ENCODE results near the gene SCLY. TPM values are rescaled to one million over a fixed set of nuclear protein-coding genes. Genes with fewer than 3 reads are reported as not detected.

Gene SCLY
- total RNA-seq, 2 donors from 2014 or later = 10.2 to 36.9 TPM

DNA sequence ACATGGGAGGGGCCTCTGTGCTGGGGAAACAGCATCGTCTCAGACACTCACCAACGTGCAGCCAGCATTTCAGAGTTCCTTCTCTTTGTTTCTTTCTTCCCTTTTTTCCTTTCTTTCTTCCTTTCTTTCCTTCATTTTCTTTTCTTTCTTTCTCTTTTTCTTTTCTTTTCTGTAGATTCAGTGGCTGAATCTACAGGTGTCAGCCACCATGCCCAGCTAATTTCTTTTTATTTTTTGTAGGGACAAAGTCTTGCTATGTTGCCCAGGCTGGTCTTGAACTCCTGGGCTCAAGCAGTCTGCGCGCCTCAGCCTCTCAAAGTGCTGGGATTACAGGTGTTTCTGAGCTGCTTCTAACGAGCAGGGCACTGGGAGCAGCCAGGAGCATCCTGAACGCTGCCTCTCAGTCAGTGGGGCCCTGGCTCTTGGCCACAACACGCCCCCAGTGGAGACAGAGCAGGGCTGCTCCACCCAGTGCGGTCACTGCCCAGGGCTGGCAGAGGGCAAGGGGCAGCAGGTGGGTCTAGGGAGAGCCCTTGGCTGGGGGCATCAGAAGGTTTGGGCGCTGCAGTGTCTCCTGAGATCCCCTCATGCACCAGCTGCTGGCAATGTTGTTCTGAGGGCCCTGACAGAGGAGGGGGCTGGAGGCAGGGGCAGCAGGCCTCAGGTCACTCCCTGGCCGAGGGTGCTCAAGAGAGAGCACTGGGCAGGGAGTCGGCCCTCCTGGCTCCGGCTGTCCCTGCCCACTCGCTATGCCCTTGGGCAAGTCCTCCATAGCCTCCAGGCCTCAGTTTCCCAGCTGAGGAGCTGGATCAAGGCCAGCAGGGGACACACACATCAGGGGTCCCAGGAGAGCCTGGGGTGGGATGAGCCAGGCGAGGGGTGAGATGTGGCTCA is 72.9 kb downstream of the SCLY start:
- H3K4me3 ChIP-seq = no peak overlapping the region
- H3K9me3 ChIP-seq = no peaks in the 10 kb centered on the region
- H3K4me1 ChIP-seq = no peaks in the 10 kb centered on the region
- no peaks in the 10 kb centered on the region for H3K36me3 ChIP-seq
- TF ChIP-seq, protein P1, sequence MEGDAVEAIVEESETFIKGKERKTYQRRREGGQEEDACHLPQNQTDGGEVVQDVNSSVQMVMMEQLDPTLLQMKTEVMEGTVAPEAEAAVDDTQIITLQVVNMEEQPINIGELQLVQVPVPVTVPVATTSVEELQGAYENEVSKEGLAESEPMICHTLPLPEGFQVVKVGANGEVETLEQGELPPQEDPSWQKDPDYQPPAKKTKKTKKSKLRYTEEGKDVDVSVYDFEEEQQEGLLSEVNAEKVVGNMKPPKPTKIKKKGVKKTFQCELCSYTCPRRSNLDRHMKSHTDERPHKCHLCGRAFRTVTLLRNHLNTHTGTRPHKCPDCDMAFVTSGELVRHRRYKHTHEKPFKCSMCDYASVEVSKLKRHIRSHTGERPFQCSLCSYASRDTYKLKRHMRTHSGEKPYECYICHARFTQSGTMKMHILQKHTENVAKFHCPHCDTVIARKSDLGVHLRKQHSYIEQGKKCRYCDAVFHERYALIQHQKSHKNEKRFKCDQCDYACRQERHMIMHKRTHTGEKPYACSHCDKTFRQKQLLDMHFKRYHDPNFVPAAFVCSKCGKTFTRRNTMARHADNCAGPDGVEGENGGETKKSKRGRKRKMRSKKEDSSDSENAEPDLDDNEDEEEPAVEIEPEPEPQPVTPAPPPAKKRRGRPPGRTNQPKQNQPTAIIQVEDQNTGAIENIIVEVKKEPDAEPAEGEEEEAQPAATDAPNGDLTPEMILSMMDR (IDR thresholded peaks at IDR 0.05) = no peak
- DNase-seq = no peak
- intact Hi-C loops (cut with DNase I) = no loop called here
- no peaks in the 10 kb centered on the region for H3K27me3 ChIP-seq
- H3K27ac ChIP-seq = no peak overlapping the region
- H3K9ac ChIP-seq (ENCODE audit: low read depth in 2 of 2, low read length in 2 of 2) = no peak overlapping the region

DNA sequence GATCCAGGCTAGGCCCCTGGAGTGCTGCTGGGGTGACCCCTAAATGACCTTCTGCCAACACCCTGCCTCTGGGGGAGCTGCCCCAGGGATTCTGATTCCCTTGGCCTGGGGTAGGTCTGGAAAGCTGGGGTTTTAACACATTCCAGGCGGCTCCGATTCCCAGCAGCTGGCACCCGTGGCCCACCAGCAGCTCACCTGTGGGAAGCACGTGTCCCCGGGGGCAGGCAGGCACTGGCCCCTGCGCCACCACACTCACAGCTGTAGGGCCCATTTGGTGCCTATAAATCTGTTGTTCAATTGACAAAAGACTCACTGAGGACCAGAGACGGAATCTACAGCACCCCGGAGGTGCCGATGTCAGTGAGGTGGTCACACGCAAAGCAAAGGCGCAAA is 73.6 kb downstream of the SCLY start:
- no peaks in the 10 kb centered on the region for H3K36me3 ChIP-seq
- H3K9ac ChIP-seq (ENCODE audit: low read depth in 2 of 2, low read length in 2 of 2) = no peak overlapping the region
- no peaks in the 10 kb centered on the region for H3K4me1 ChIP-seq
- intact Hi-C loops (cut with DNase I) = no loop called here
- TF ChIP-seq, protein P1 (IDR thresholded peaks at IDR 0.05) = no peak
- H3K27me3 ChIP-seq = no peaks in the 10 kb centered on the region
- H3K4me3 ChIP-seq = no peak overlapping the region
- H3K9me3 ChIP-seq = no peaks in the 10 kb centered on the region
- no peak overlapping the region for H3K27ac ChIP-seq
- no peak for DNase-seq

GRCh38 chr2:238135601-238136150 is 74.9 kb downstream of the SCLY start:
- Histone ChIP-seq H3K36me3 (no peaks in the 10 kb centered on the region), H3K9me3 (no peaks in the 10 kb centered on the region), H3K27ac (no peak overlapping the region), H3K4me3 (no peak overlapping the region), H3K9ac (ENCODE audit: low read depth in 2 of 2, low read length in 2 of 2) (no peak overlapping the region), H3K4me1 (no peaks in the 10 kb centered on the region), H3K27me3 (no peaks in the 10 kb centered on the region)
- TF ChIP-seq, protein P1 (IDR thresholded peaks at IDR 0.05) = no peak
- DNase-seq = no peak
- intact Hi-C loops (cut with DNase I) = no loop called here

DNA sequence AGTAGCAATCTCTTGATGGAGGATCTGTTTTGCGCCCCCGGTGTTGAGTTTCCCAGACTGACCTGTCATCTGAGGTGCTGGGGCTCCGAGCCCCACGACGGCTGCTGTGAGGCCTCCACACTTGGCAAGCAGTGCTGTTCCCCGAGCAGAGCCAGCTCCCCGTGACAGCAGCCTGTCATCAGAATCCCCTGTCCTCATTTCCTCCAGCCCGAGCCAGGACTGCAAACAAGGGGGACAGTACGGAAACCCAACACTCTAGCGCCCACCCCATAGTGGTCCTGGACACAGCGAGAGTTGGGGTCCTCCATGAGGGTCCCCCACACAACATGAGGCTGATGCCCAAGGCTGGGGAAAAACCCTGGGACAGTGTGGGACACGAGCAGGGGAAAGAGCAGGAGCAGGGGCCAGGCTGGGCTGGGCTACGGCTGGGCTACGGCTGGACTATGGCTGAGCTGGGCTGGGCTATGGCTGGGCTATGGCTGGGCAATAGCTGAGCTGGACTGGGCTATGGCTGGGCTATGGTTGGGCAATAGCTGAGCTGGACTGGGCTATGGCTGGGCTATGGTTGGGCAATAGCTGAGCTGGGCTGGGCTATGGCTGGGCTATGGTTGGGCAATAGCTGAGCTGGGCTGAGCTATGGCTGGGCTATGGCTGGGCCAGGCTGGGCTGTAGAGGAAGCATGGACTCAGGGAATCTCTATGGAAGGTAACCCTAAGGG is 76.2 kb downstream of the SCLY start:
- intact Hi-C loops (cut with DNase I) = no loop called here
- DNase-seq = no peak
- TF ChIP-seq, protein P1 (IDR thresholded peaks at IDR 0.05) = no peak
- no peaks in the 10 kb centered on the region for H3K27me3 ChIP-seq
- no peak overlapping the region for H3K4me3 ChIP-seq
- H3K27ac ChIP-seq = no peak overlapping the region
- no peaks in the 10 kb centered on the region for H3K36me3 ChIP-seq
- no peaks in the 10 kb centered on the region for H3K9me3 ChIP-seq
- no peak overlapping the region for H3K9ac ChIP-seq (ENCODE audit: low read depth in 2 of 2, low read length in 2 of 2)
- H3K4me1 ChIP-seq = no peaks in the 10 kb centered on the region

DNA sequence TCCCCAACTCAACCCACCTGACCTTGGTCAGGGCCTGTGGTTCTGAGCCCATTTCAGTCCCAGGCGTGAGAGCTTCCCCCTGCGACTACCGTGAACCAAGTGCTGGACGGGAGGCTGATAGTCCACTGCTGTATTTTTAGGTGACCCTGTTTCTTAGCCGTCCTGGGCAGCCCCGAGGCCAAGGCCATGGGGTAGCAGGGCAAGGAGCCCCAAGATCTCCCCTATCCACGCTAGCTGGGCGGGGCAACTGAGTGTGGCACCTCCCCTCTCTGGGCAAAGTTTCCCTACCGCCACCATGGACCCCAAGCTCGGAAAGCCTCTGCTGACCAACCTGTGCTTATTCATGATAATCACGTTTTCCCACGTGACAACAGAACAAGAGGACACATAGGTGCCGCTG is 77.1 kb downstream of the SCLY start:
- Histone ChIP-seq H3K27ac (no peak overlapping the region), H3K9me3 (no peaks in the 10 kb centered on the region), H3K4me1 (peaks cover 7% of the 10 kb centered on the region), H3K4me3 (no peak overlapping the region), H3K9ac (ENCODE audit: low read depth in 2 of 2, low read length in 2 of 2) (no peak overlapping the region), H3K27me3 (no peaks in the 10 kb centered on the region), H3K36me3 (no peaks in the 10 kb centered on the region)
- intact Hi-C loops (cut with DNase I) = no loop called here
- TF ChIP-seq, protein P1 (IDR thresholded peaks at IDR 0.05) = no peak
- no peak for DNase-seq
